HepG2 (cell line): ENCODE data around the gene UBR7. TPM values are rescaled to one million over a fixed set of nuclear protein-coding genes. Genes with fewer than 3 reads are reported as not detected.

Experiments
- ARHGAP35 ChIP-seq: sonication (generic); formaldehyde crosslinking; IDR thresholded peaks from 2 replicates; pipeline ENCODE4 v1.9.0; 2022; ENCODE audit warnings: mild to moderate bottlenecking, inconsistent platforms, moderate library complexity, missing genetic modification reagents, borderline replicate concordance
- ARID5B ChIP-seq: IDR thresholded peaks from 2 replicates; pipeline ENCODE4 v1.4.0; 2020; ENCODE audit warnings: mild to moderate bottlenecking, missing genetic modification reagents
- GLMP ChIP-seq: sonication (generic); formaldehyde crosslinking; IDR thresholded peaks from 2 replicates; pipeline ENCODE4 v1.9.0; 2021; ENCODE audit warnings: missing genetic modification reagents, mild to moderate bottlenecking, borderline replicate concordance
- JUN ChIP-seq: sonication (generic); formaldehyde crosslinking; IDR thresholded peaks from 2 replicates; pipeline ENCODE4 v1.4.0; 2020; ENCODE audit warnings: mild to moderate bottlenecking, missing genetic modification reagents
- KLF12 ChIP-seq: sonication (generic); formaldehyde crosslinking; IDR thresholded peaks from 2 replicates; pipeline ENCODE4 v1.4.0; 2020; ENCODE audit warnings: missing genetic modification reagents, borderline replicate concordance
- NFATC3 ChIP-seq: sonication (generic); formaldehyde crosslinking; IDR thresholded peaks from 2 replicates; pipeline ENCODE4 v1.5.1; 2020; ENCODE audit warnings: mild to moderate bottlenecking, missing genetic modification reagents
- PAWR ChIP-seq: sonication (generic); formaldehyde crosslinking; IDR thresholded peaks from 2 replicates; pipeline ENCODE4 v1.4.0; 2020; ENCODE audit warnings: missing genetic modification reagents, mild to moderate bottlenecking, borderline replicate concordance
- PLSCR1 ChIP-seq: sonication (generic); formaldehyde crosslinking; IDR thresholded peaks from 2 replicates; pipeline ENCODE4 v1.5.0; 2020; ENCODE audit warnings: missing genetic modification reagents, mild to moderate bottlenecking, borderline replicate concordance
- SIN3B ChIP-seq: fragments of 150-350 bp; IDR thresholded peaks from 2 replicates; pipeline ENCODE4 v1.6.1; 2014; ENCODE audit warnings: low read length
- ZEB1 ChIP-seq: IDR thresholded peaks from 2 replicates; pipeline ENCODE4 v1.6.1; 2012; ENCODE audit warnings: mild to moderate bottlenecking, low read depth, inconsistent platforms; ENCODE audit not compliant: insufficient replicate concordance
- ZIK1 ChIP-seq: sonication (generic); formaldehyde crosslinking; IDR thresholded peaks from 2 replicates; pipeline ENCODE4 v1.5.0; 2020; ENCODE audit warnings: mild to moderate bottlenecking, low read depth, missing genetic modification reagents, borderline replicate concordance
- ZNF256 ChIP-seq: sonication (generic); formaldehyde crosslinking; conservative IDR thresholded peaks from 2 replicates; pipeline ENCODE4 v1.4.0; 2020; ENCODE audit warnings: missing genetic modification reagents
- ZNF280D ChIP-seq: sonication (generic); formaldehyde crosslinking; IDR thresholded peaks from 2 replicates; pipeline ENCODE4 v1.5.1; 2020; ENCODE audit warnings: mild to moderate bottlenecking, missing genetic modification reagents
- ZNF503 ChIP-seq: sonication (generic); formaldehyde crosslinking; IDR thresholded peaks from 2 replicates; pipeline ENCODE4 v1.4.0; 2020; ENCODE audit warnings: missing genetic modification reagents
- ZNF572 ChIP-seq: sonication (generic); formaldehyde crosslinking; IDR thresholded peaks from 2 replicates; pipeline ENCODE4 v1.5.1; 2020; ENCODE audit warnings: mild to moderate bottlenecking, missing genetic modification reagents
- ZNF891 ChIP-seq: sonication (generic); formaldehyde crosslinking; IDR thresholded peaks from 2 replicates; pipeline ENCODE4 v1.5.0; 2020; ENCODE audit warnings: mild to moderate bottlenecking, missing genetic modification reagents
- polyA plus RNA-seq, 8 experiments: library from polyadenylated mRNA; depleted of rRNA in 3 of 8; stranded (reverse) in 7 of 8; unstranded in 1 of 8; fragments of >200 nt; fragmentation: Illumina TruSeq in 4 of 8; extraction: Trizol in 4 of 8; gene quantifications; 2 replicates each; pipeline versions ENCODE4 v1.2.1 to v1.2.3, GENCODE V29; 2011 to 2016; ENCODE audit warnings: low read depth in 4 of 8, missing spikeins in 1 of 8, mixed read lengths in 1 of 8; ENCODE audit not compliant: insufficient read depth in 1 of 8
- total RNA-seq, 5 experiments: library from RNA; depleted of rRNA; stranded (reverse); fragments of >200 nt; fragmentation: Illumina TruSeq; extraction: Trizol; gene quantifications; 2 replicates each; pipeline ENCODE4 v1.2.3, GENCODE V29; 2016; ENCODE audit warnings: low read depth in 1 of 5

The UBR7 gene
- total and polyA plus RNA-seq, 2 of the 13 experiments (the other 11 are each of a cell fraction or from before 2014, with no cell fraction given) = 11.0 to 19.7 TPM

- TF ChIP-seq GLMP (no peak), JUN (CRISPR knock-in tag) (no peak), ZNF572 (CRISPR knock-in tag) (no peak), PLSCR1 (CRISPR knock-in tag) (no peak), ARID5B (peak; percentile 51; the same call in 1 of the 2 replicates), ARHGAP35 (CRISPR knock-in tag) (no peak), KLF12 (CRISPR knock-in tag) (no peak), NFATC3 (CRISPR knock-in tag) (peak; percentile 82; the same call in 1 of the 2 replicates), ZEB1 (no peak), ZNF503 (peak; percentile 76; the same call in 1 of the 2 replicates), SIN3B (peak; percentile 53), ZIK1 (peak; percentile 79), ZNF256 (CRISPR knock-in tag) (0 out of 2 replicates have a peak, but pooled peaks have one; percentile 66), ZNF891 (peak; percentile 82; the same call in 1 of the 2 replicates), PAWR (CRISPR knock-in tag) (no peak), ZNF280D (peak; percentile 28; the same call in 1 of the 2 replicates)
Observed at GRCh38 chr14:93206793-93207467, at the start of gene UBR7, which contains the start of gene GON7 (continued).
